A673 (cell line): ENCODE measurements around the gene HYAL3.

ENCODE experiments used
- CTCF ChIP-seq: fragments of 300-800, 200-600 bp; sonication (generic); conservative IDR thresholded peaks from 2 replicates; pipeline ENCODE4 v1.5.1; 2017; ENCODE audit warnings: low read depth, mild to moderate bottlenecking, antibody characterized with exemption, low read length, moderate library complexity, mixed read lengths
- EZH2 ChIP-seq: fragments of 200-600 bp; sonication (generic); IDR thresholded peaks from 2 replicates; pipeline ENCODE4 v1.6.1; 2017; ENCODE audit warnings: borderline replicate concordance, low read depth, mild to moderate bottlenecking, mixed read lengths, antibody characterized with exemption, low read length; ENCODE audit not compliant: poor library complexity, severe bottlenecking

- TF ChIP-seq CTCF, result no peak
- no peak for TF ChIP-seq EZH2
Measured at GRCh38 chr3:50338965-50339364, 39.8 kb upstream of the HYAL3 start.
